GM12864 (cell line): ENCODE data around the gene DENND1A.

Experiments used
- DNase-seq: peaks from one replicate; pipeline ENCODE4 v3.0.0-alpha.2; 2011; ENCODE audit warnings: low read depth
- H3K4me3 ChIP-seq: 2 replicates; pipeline ENCODE4 v1.5.1; 2011; ENCODE audit warnings: mild to moderate bottlenecking, low read depth, low read length, control low read depth
- TF ChIP-seq, protein P1 (sequence below): IDR thresholded peaks from 2 replicates; pipeline ENCODE4 v1.5.1; 2011; ENCODE audit warnings: low read depth, mild to moderate bottlenecking, moderate library complexity, low read length, control low read depth, inconsistent platforms; ENCODE audit errors: missing control alignments

DENND1A gene

DNA sequence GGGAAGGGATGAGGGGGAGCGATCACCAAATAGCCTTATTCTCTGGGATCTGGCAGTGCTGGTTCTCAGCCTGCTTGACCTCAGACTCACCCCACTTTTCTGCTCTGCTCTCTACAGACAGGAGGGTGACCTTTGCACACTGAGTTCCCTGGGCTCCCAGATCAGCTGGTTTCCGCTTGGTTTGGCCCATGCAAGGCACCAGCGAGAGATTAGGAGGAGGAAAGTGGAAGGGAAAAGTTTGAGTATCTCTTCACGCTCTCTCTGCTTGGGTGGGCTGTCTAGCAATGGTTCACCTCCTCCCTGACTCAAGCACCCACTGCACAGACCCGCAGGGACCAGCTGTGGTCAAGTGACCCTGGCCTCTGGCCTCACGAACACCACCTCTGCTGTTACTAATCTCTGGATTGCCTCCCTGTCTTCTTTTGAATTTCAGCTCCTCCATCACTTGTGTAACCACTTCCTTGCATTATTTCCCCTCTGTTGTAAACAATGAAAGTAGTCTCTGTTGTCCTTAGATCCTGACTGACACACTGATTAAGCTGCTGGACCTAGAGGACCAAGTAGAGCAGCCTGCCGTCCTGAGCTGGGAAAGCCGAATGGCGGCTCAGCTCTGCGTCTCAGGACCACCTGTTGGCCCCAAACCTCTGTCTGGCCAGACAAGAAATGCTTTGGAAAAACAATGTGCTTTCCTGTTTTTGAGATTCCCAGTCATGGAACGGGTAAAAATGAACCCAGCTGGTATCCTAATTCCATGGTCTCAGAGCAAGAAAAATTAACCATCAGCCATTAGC, 387.3 kb downstream of the DENND1A start:
- TF ChIP-seq, protein P1, sequence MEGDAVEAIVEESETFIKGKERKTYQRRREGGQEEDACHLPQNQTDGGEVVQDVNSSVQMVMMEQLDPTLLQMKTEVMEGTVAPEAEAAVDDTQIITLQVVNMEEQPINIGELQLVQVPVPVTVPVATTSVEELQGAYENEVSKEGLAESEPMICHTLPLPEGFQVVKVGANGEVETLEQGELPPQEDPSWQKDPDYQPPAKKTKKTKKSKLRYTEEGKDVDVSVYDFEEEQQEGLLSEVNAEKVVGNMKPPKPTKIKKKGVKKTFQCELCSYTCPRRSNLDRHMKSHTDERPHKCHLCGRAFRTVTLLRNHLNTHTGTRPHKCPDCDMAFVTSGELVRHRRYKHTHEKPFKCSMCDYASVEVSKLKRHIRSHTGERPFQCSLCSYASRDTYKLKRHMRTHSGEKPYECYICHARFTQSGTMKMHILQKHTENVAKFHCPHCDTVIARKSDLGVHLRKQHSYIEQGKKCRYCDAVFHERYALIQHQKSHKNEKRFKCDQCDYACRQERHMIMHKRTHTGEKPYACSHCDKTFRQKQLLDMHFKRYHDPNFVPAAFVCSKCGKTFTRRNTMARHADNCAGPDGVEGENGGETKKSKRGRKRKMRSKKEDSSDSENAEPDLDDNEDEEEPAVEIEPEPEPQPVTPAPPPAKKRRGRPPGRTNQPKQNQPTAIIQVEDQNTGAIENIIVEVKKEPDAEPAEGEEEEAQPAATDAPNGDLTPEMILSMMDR: no peak
- H3K4me3 ChIP-seq: no peak overlapping the region
- no peak for DNase-seq

DNA sequence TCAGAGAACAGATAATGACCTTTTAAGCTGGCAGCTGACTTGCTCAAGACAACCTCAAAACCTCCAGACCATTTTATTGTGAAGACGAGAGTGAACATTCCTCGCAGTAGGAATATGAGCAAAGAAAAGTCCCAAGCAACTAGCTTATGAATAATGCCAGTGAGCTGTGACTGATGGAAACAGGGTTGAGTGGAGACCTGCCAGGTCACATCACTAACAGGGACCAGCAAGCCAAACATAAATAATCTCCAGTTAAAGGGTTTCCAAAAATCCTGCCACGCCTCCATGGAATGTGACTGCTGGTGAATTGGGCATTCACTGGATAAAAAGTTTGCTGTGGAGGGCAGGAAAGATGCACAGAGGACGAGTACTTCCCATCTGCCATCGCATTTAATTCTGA, 388.5 kb downstream of the DENND1A start:
- no peak overlapping the region for H3K4me3 ChIP-seq
- TF ChIP-seq, protein P1: no peak
- no peak for DNase-seq

DNA sequence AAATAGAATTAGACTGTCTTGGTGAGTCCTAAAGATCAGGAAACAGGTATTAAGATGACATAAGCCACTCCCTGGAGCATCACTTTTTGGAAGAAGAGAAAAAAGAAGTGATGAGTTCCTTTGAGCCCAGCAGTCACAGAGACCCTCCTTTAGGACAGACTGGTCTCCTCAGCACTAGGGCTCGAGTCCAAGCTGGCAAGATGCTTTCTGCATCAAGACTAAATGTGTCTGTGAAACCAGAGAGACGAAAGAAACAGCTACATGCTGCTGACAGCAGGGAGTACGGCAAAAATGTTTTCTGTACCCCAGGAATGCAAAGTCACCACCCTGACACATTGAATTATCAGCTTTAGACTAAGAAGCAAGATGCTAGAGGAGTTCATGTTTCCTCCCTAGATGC, 389.5 kb downstream of the DENND1A start:
- no peak for DNase-seq
- no peak overlapping the region for H3K4me3 ChIP-seq
- TF ChIP-seq, protein P1: no peak

DNA sequence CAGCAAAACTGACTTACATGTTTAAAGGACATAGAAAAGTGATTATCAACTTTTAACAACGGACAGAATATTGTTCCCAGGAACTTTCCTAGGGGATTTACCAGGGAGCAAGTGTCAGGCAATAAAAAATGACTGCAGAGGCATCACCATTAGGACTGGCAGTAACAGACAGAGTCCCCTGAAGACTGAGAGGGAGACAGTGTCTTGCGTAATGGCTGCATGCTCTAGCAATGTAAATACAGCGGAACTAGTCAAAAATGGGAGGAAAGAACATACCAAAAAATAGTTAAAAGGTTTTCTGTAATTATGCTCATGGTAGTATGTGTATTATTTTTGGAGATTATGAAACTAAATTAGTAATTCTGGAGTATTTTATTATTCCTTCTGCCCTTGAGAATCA, 392.1 kb downstream of the DENND1A start:
- no peak for DNase-seq
- H3K4me3 ChIP-seq: no peak overlapping the region
- TF ChIP-seq, protein P1: no peak

DNA sequence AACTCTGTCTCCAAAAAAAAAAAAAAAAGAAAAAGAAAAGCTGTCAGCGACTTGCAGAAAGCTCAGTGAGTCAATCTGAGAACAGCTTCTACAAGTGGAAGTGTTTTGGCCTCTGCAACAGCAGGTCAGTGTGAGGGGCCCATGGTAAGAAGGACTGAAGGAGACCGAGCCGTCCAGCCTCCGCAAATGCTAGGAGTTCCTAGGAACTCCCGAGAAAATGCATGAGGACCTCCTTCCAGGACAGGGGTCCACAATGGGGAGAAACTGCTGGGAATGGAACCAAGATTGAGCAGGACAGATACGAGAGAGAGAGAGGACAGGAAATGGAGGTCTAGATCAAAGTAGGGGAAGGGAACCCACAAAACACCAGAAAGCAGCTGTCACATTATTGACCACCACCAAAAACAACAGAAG, 393.5 kb downstream of the DENND1A start:
- DNase-seq: peak; percentile 13
- TF ChIP-seq, protein P1: no peak

DNA sequence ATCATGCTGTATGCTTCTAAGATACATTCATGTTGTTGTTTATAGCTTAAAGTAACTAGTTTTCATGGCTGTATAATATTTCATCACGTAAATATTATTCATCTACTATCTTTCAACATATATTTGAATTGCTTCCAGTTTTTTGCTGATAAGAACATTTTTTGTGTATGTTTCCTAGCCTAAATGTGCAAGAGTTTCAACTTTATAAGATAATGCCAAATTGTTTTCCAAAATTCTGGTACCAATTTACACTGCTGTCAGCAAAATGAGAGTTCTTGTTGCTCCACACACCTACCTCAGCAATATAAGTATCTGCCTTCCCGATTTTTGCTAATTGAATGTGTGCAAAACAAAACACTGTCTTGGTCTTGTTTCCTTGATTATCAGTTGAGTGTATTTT, 395.6 kb downstream of the DENND1A start:
- no peak for DNase-seq
- H3K4me3 ChIP-seq: no peak overlapping the region
- TF ChIP-seq, protein P1: no peak

More for the DNA sequence above, 393.5 kb downstream of the DENND1A start:
- H3K4me3 ChIP-seq: no peak overlapping the region

DNA sequence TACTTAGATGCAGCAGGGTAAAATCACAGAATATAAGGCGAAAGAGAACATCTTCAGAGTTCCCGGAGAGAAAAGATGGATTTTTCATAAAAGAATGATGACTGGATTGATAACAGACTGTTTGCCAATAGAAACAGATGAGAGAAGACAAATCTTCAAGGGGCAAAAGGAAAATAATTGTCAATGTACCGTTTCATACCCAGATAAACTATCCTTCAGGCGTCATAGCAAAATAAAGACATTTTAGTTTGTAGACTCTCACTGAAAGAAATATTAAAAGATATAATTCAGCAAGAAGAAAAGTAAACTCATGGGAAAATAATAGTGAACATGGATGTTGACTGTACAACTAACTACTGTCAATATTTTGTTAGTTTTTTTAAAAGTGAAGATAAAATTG, 399.7 kb downstream of the DENND1A start:
- no peak for DNase-seq
- TF ChIP-seq, protein P1: no peak
- H3K4me3 ChIP-seq: no peak overlapping the region
